ENCODE results near the gene TFDP1.

TFDP1 gene

DNA sequence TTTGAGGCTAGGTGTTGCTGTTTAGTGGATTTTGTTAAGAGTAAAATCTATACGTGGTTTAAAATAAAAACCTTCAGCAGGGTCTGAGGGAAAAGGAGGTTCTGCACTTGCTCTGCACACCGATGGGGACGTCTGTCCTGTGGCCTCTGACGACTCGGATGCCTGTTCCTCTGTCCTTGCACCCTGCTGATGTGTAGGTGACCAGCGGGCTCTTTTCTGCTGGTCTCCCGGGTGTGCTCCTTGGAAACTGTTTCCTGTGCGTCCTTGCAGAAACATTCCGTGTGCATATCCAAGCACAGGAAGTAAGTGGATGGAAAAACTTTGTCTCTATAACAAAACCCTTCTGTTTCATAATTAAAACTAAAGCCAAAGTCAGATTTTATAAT, 69.6 kb downstream of the TFDP1 start:
- no peak for DNase-seq
- H3K9me3 ChIP-seq (ENCODE audit: control insufficient read depth, low read length), result no peaks in the 10 kb centered on the region
- H3K36me3 ChIP-seq (ENCODE audit: control insufficient read depth, insufficient read depth, low read length), result no peaks in the 10 kb centered on the region
- no peaks in the 10 kb centered on the region for H3K27me3 ChIP-seq (replicated peaks; ENCODE audit: control insufficient read depth, insufficient read depth, low read length, poor library complexity, severe bottlenecking)
- H3K4me3 ChIP-seq (ENCODE audit: insufficient read depth, low read depth, low read length, poor library complexity, severe bottlenecking), result no peak overlapping the region
- H3K4me1 ChIP-seq (ENCODE audit: control insufficient read depth, insufficient read depth, low read length, poor library complexity, severe bottlenecking), result no peaks in the 10 kb centered on the region
- H3K27ac ChIP-seq (ENCODE audit: insufficient read depth, low read length, poor library complexity, severe bottlenecking), result no peak overlapping the region

DNA sequence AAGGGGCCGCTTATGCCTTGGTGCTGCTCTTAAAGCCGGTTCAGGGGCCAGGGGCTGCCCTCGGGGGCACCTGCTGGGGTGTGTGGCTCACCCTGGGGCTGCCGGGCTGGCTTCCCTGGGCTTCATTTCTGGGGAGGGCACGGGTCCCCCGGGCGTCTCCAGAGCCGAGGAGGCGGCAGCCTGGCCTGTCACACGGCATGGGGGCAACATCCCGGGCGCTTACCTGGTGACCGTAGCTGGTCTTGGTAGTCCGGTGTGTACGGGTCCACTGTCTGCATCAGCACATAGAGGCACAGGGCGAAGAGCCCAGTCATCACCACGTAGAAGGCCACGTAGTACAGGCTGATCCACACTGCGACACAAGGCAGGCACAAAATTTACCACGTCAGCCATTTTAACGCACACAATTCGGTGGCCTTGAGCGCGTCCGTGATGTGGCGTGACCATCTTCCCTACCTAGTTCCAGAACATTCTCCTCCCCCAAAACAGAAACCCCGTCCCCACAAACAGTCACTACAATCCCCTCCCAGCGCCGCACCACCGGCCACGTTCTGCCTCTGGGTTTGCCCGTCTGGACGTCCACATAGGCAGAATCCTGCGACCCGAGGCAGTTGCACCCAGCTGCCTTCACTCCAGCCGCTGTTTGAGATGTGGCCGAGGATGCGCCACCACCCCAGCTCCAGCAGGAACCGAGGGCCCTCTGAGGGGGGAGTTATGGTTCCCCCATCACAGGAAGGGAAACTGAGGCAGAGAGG, 70.2 kb downstream of the TFDP1 start:
- Histone ChIP-seq H3K4me1 (ENCODE audit: control insufficient read depth, insufficient read depth, low read length, poor library complexity, severe bottlenecking) (no peaks in the 10 kb centered on the region), H3K27me3 (replicated peaks; ENCODE audit: control insufficient read depth, insufficient read depth, low read length, poor library complexity, severe bottlenecking) (no peaks in the 10 kb centered on the region), H3K36me3 (ENCODE audit: control insufficient read depth, insufficient read depth, low read length) (no peaks in the 10 kb centered on the region), H3K9me3 (ENCODE audit: control insufficient read depth, low read length) (no peaks in the 10 kb centered on the region), H3K4me3 (ENCODE audit: insufficient read depth, low read depth, low read length, poor library complexity, severe bottlenecking) (no peak overlapping the region), H3K27ac (ENCODE audit: insufficient read depth, low read length, poor library complexity, severe bottlenecking) (no peak overlapping the region)
- DNase-seq, result no peak

DNA sequence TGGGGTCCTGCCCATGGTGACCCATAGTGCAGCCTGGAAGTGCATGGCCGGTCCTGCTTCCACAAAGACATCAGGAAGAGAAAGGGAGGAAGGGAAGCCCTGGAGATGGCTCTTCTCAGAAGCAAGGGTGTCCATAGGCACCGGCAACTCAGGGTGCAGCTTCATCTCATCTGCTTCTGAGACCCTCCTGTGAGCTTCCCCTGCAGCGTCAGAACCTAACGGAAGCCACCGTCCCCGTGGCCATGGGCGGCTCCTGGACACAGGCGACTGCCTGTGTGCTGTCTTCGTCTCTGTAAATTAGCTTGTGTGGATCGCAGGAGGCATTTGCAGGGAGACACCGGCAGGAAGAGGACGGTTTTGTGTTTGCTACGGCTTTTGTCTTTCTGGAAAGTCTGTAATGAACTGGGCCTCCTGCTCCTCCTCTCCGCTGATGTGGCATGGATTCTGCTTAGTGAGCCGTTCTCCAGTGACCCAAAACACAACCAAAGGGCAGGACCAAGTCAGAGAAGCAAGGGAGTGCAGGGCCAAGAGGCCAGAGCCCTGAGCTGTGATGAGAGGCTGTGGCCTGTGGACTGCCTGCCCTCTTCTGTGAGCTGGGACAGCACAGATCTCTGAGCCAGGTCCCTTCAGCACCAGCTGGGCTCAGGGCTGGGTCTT, 70.9 kb downstream of the TFDP1 start:
- Histone ChIP-seq H3K4me3 (ENCODE audit: insufficient read depth, low read depth, low read length, poor library complexity, severe bottlenecking) (no peak overlapping the region), H3K36me3 (ENCODE audit: control insufficient read depth, insufficient read depth, low read length) (no peaks in the 10 kb centered on the region), H3K27me3 (replicated peaks; ENCODE audit: control insufficient read depth, insufficient read depth, low read length, poor library complexity, severe bottlenecking) (no peaks in the 10 kb centered on the region), H3K9me3 (ENCODE audit: control insufficient read depth, low read length) (no peaks in the 10 kb centered on the region), H3K4me1 (ENCODE audit: control insufficient read depth, insufficient read depth, low read length, poor library complexity, severe bottlenecking) (no peaks in the 10 kb centered on the region), H3K27ac (ENCODE audit: insufficient read depth, low read length, poor library complexity, severe bottlenecking) (no peak overlapping the region)
- no peak for DNase-seq

DNA sequence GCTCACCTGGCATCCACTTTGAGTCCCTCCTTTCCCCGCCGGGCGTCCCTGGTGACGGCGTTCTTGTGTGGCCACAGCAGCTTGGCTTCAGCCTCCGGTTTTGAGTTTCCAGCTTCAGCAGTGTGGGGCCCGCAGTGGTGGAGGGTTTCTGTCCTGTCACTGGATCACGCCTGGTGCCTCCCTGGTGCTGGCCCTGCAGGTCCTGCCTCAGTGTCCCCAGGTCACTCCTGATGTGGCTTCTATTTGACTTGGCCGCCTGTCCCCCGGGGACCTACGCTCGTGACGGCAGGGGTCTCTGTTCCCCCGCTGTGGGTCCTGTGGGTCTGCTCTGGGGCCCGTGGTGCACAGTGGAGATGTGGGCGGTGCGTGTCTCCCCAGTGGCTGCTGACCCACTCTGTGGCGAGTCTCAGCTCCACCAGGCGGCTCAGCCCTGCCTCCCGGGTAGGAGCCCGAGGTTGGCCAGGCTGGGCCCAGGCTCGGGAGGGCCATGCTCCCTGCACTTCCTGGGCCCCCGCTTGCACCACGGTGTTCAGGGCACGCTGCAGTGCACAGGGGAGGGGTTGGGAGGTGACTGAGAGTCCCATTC, 71.5 kb downstream of the TFDP1 start:
- Histone ChIP-seq H3K27me3 (replicated peaks; ENCODE audit: control insufficient read depth, insufficient read depth, low read length, poor library complexity, severe bottlenecking) (no peaks in the 10 kb centered on the region), H3K9me3 (ENCODE audit: control insufficient read depth, low read length) (peaks cover 4% of the 10 kb centered on the region), H3K4me1 (ENCODE audit: control insufficient read depth, insufficient read depth, low read length, poor library complexity, severe bottlenecking) (no peaks in the 10 kb centered on the region), H3K4me3 (ENCODE audit: insufficient read depth, low read depth, low read length, poor library complexity, severe bottlenecking) (no peak overlapping the region), H3K27ac (ENCODE audit: insufficient read depth, low read length, poor library complexity, severe bottlenecking) (no peak overlapping the region), H3K36me3 (ENCODE audit: control insufficient read depth, insufficient read depth, low read length) (no peaks in the 10 kb centered on the region)
- no peak for DNase-seq

DNA sequence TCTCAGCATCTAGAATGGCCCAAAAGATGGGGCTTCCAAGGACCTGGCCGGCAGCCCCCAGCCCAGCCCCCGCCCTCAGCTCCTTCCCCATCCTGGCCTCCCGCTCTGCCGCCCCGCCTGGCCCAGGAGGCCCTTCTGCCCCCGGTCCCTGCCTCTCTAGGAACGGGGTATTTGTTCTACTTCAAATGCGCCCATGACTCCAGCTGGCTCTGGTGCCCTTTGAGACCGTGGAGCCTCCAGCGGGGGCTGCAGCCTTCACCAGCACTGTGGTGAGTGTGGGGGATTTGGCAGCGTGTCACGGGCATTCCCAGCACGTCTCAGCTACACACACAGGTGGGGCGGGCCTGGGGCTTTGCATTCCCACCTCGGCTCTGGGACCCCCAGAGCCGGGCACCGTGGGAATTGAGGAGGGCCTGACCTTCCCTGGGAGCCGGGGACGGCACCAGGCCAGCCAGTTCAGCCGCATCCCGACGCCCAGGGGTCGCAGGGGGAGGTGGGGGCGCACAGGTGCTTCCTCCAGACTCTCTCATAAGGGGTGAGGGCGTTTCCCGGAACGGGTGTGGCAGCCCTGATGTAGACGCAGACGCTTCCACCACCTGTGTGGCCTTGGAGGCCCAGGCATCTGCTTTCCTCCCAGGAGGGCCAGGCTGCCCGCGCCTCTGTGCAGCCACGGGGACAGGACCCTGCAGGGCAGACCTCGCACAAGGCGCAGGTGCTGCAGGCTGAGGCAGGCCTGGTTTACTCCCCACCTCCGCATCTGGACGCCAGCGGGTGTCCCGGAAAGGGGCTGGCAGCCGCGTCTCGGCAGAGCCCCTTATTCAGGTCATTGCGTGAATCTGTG, 72.5 kb downstream of the TFDP1 start:
- Histone ChIP-seq H3K9me3 (ENCODE audit: control insufficient read depth, low read length) (peaks cover 4% of the 10 kb centered on the region), H3K36me3 (ENCODE audit: control insufficient read depth, insufficient read depth, low read length) (no peaks in the 10 kb centered on the region), H3K27me3 (replicated peaks; ENCODE audit: control insufficient read depth, insufficient read depth, low read length, poor library complexity, severe bottlenecking) (no peaks in the 10 kb centered on the region), H3K4me3 (ENCODE audit: insufficient read depth, low read depth, low read length, poor library complexity, severe bottlenecking) (no peak overlapping the region), H3K27ac (ENCODE audit: insufficient read depth, low read length, poor library complexity, severe bottlenecking) (no peak overlapping the region), H3K4me1 (ENCODE audit: control insufficient read depth, insufficient read depth, low read length, poor library complexity, severe bottlenecking) (no peaks in the 10 kb centered on the region)
- no peak for DNase-seq

DNA sequence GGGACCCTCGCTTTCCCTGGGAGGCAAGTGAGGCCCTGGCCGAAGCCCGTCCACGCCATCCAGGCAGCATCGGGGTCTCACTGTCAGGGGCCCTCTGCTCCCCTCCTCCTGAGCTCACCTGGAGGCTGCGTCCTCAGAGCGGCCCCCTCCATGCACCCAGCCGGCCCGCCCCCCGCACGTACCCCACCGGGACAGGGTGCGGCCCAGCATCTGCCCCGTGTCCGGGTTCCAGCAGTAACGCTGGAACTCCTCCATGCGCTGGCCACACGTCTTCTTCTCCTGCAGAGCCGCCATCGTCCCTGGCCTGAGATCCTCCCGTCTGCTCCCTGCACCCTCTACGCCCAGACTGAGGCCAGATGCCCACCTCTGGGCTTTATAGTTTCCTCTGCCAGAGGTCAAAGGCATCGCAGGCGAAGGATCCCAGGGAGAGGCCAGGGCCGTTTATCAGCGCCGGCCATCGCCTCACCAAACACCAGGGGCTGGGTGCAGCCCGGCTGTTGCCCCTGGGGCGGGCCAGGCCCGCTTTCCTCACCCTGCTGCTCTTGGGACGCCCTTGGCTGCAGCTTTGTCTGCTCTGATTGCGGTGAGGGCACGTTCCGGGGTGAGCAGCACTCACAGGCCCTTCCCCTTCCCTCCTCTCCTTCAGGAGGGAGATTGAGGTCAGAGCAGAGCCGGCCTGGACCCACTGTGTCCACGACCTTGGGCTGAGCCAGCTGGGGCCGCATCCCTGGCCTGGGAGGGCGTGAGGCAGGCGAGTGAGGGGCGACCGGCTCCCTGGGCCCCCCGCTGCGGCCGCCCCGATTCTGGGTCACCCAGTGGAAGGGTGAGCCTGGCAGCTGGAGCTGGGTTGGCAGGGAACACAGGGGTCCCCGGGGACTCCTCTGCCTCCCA, 73.5 kb downstream of the TFDP1 start, which contains the start of gene ATP4B:
ATP4B (minus strand) TSS at position 348 of the 891 bp plus-strand sequence; CDS start at position 294, 54 bp downstream.
- Histone ChIP-seq H3K27ac (ENCODE audit: insufficient read depth, low read length, poor library complexity, severe bottlenecking) (no peak within 1 kb of the TSS), H3K4me1 (ENCODE audit: control insufficient read depth, insufficient read depth, low read length, poor library complexity, severe bottlenecking) (no peaks in the 10 kb centered on the region), H3K9me3 (ENCODE audit: control insufficient read depth, low read length) (peaks cover 4% of the 10 kb centered on the region), H3K4me3 (ENCODE audit: insufficient read depth, low read depth, low read length, poor library complexity, severe bottlenecking) (no peak within 1 kb of the TSS), H3K36me3 (ENCODE audit: control insufficient read depth, insufficient read depth, low read length) (no peaks in the 10 kb centered on the region), H3K27me3 (replicated peaks; ENCODE audit: control insufficient read depth, insufficient read depth, low read length, poor library complexity, severe bottlenecking) (no peaks in the 10 kb centered on the region)
- no peak for DNase-seq

DNA sequence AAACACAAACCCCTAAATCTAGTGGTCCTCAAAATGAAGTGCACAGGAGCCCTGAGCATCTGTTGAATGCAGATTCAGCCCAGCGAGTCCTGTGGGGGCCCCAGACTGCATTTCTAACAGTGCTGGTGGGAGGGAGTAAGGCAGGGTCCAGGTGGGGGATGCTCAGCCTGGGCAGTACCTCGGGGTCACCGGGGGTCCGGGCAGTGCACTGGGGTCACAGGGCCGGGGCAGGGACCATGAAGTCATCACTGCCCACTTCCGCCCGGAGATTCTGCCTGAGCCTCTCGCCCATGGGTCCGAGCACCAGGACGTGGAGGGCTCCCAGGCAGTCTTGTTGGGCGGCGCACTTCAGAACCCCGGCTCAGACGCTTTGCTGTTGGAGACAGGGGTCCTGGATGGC, 74.3 kb downstream of the TFDP1 start:
- H3K27me3 ChIP-seq (replicated peaks; ENCODE audit: control insufficient read depth, insufficient read depth, low read length, poor library complexity, severe bottlenecking), result no peaks in the 10 kb centered on the region
- peaks cover 4% of the 10 kb centered on the region for H3K9me3 ChIP-seq (ENCODE audit: control insufficient read depth, low read length)
- no peak for DNase-seq
- H3K4me1 ChIP-seq (ENCODE audit: control insufficient read depth, insufficient read depth, low read length, poor library complexity, severe bottlenecking), result no peaks in the 10 kb centered on the region
- no peaks in the 10 kb centered on the region for H3K36me3 ChIP-seq (ENCODE audit: control insufficient read depth, insufficient read depth, low read length)
- no peak overlapping the region for H3K4me3 ChIP-seq (ENCODE audit: insufficient read depth, low read depth, low read length, poor library complexity, severe bottlenecking)
- no peak overlapping the region for H3K27ac ChIP-seq (ENCODE audit: insufficient read depth, low read length, poor library complexity, severe bottlenecking)

DNA sequence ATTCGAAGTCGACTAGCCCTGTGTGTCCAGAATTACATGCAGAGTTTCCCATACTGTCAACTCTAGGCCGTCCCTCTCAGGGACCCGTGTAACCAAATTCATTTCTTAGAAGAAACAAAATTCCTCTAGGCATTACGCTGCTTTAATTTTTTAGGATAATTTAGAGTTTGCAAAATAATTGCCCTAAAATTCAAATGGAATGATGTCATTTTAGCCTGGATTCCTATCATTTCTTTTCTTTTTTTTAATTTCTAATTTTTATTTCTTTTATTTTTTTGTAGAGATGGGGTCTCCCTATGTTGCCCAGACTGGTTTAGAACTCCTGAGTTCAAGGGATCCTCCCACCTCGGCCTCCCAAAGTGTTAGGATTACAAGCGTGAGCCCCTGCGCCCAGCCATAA, 74.8 kb downstream of the TFDP1 start:
- no peaks in the 10 kb centered on the region for H3K27me3 ChIP-seq (replicated peaks; ENCODE audit: control insufficient read depth, insufficient read depth, low read length, poor library complexity, severe bottlenecking)
- DNase-seq, result no peak
- H3K4me3 ChIP-seq (ENCODE audit: insufficient read depth, low read depth, low read length, poor library complexity, severe bottlenecking), result no peak overlapping the region
- H3K36me3 ChIP-seq (ENCODE audit: control insufficient read depth, insufficient read depth, low read length), result no peaks in the 10 kb centered on the region
- H3K4me1 ChIP-seq (ENCODE audit: control insufficient read depth, insufficient read depth, low read length, poor library complexity, severe bottlenecking), result no peaks in the 10 kb centered on the region
- H3K27ac ChIP-seq (ENCODE audit: insufficient read depth, low read length, poor library complexity, severe bottlenecking), result no peak overlapping the region
- peaks cover 4% of the 10 kb centered on the region for H3K9me3 ChIP-seq (ENCODE audit: control insufficient read depth, low read length)

DNA sequence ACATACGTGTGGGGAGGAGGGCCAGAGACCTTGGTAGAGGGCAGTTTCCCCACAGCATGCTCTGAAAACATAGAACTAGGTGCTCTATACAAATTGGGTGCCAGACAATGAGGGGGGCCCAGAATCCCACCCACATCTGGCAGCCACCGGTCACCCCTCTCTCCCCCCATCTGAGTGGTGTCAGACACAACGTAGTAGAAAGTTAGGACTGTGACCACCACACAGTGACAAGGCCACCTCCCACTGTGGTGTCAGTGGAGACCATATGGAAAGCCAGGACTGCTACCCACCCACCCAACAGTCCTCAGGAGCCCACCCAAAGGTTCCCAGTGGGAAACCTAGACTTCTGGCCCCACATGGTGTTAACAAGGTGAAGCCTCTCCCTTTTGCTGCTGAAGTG, 75.5 kb downstream of the TFDP1 start:
- no peak overlapping the region for H3K27ac ChIP-seq (ENCODE audit: insufficient read depth, low read length, poor library complexity, severe bottlenecking)
- no peak overlapping the region for H3K4me3 ChIP-seq (ENCODE audit: insufficient read depth, low read depth, low read length, poor library complexity, severe bottlenecking)
- peaks cover 4% of the 10 kb centered on the region for H3K9me3 ChIP-seq (ENCODE audit: control insufficient read depth, low read length)
- H3K4me1 ChIP-seq (ENCODE audit: control insufficient read depth, insufficient read depth, low read length, poor library complexity, severe bottlenecking), result no peaks in the 10 kb centered on the region
- DNase-seq, result no peak
- no peaks in the 10 kb centered on the region for H3K36me3 ChIP-seq (ENCODE audit: control insufficient read depth, insufficient read depth, low read length)
- no peaks in the 10 kb centered on the region for H3K27me3 ChIP-seq (replicated peaks; ENCODE audit: control insufficient read depth, insufficient read depth, low read length, poor library complexity, severe bottlenecking)
